M059J (cell line): ENCODE measurements around the gene ARID4A. TPM values are rescaled to one million over a fixed set of nuclear protein-coding genes. Genes with fewer than 3 reads are reported as not detected.
"Not testable (repeated sequence)": the region's sequence is repeated elsewhere in the genome, so short reads cannot be mapped to it uniquely, and the experiment has no call there.

Source experiments
- DNase-seq: peaks from one replicate; pipeline ENCODE4 v3.0.0-alpha.2; 2012; ENCODE audit warnings: low read depth
- total RNA-seq: library from RNA; depleted of rRNA; stranded (reverse); fragments of >200 nt; shearing (Covaris generic); gene quantifications from 2 replicates; pipeline ENCODE4 v1.2.3, GENCODE V29; 2014

The ARID4A gene
- total RNA-seq, 1 experiment from 2014 or later: 3.9 TPM

GRCh38 chr14:58354808-58355207 lies 56.5 kb downstream of the ARID4A start:
- DNase-seq: no peak

- no peak for DNase-seq
Observed at GRCh38 chr14:58356268-58356667, 57.9 kb downstream of the ARID4A start.

GRCh38 chr14:58362272-58362671 lies 63.9 kb downstream of the ARID4A start:
- DNase-seq: not testable (repeated sequence)

GRCh38 chr14:58362798-58363412 lies 64.5 kb downstream of the ARID4A start:
- peak; percentile 33 for DNase-seq

- no peak for DNase-seq
Observed at GRCh38 chr14:58364316-58364715, 66.0 kb downstream of the ARID4A start.

GRCh38 chr14:58367296-58367695 lies 68.9 kb downstream of the ARID4A start:
- no peak for DNase-seq

- no peak for DNase-seq
Observed at GRCh38 chr14:58368956-58369355, 70.6 kb downstream of the ARID4A start.

- DNase-seq: peak; percentile 3
Observed at GRCh38 chr14:58376791-58377190, 78.4 kb downstream of the ARID4A start.

GRCh38 chr14:58390830-58391229 lies 92.5 kb downstream of the ARID4A start:
- DNase-seq: no peak

GRCh38 chr14:58395562-58395811 lies 97.1 kb downstream of the ARID4A start:
- DNase-seq: no peak

GRCh38 chr14:58395812-58396788 lies 97.7 kb downstream of the ARID4A start, which contains the start of gene TOMM20L:
Gene TOMM20L, plus strand, starts transcription at chr14:58395930. Its CDS starts 28 bp downstream, at chr14:58395958.
- DNase-seq: peak; percentile 68

GRCh38 chr14:58397156-58397555 lies 98.8 kb downstream of the ARID4A start:
- no peak for DNase-seq

- DNase-seq: no peak
Observed at GRCh38 chr14:58398495-58398894, 100.1 kb downstream of the ARID4A start.

GRCh38 chr14:58398895-58399294 lies 100.5 kb downstream of the ARID4A start:
- no peak for DNase-seq

GRCh38 chr14:58401587-58401986 lies 103.2 kb downstream of the ARID4A start:
- DNase-seq: no peak

- no peak for DNase-seq
Observed at GRCh38 chr14:58408681-58409215, 110.4 kb downstream of the ARID4A start.

GRCh38 chr14:58414845-58415244 lies 116.5 kb downstream of the ARID4A start:
- DNase-seq: peak; percentile 5

- DNase-seq: no peak
Observed at GRCh38 chr14:58415636-58416547, 117.5 kb downstream of the ARID4A start.

- DNase-seq: not testable (repeated sequence)
Observed at GRCh38 chr14:58416934-58417333, 118.6 kb downstream of the ARID4A start.
